Ishikawa (cell line): ENCODE results near the gene KLF6.

Experiments
- CEBPB ChIP-seq: IDR thresholded peaks from 2 replicates; pipeline ENCODE4 v1.6.1; 2012
- CREB1 ChIP-seq: IDR thresholded peaks from 2 replicates; pipeline ENCODE4 v1.6.1; 2012; ENCODE audit warnings: low read depth
- EGR1 ChIP-seq: IDR thresholded peaks from 2 replicates; pipeline ENCODE4 v1.6.1; 2012
- EP300 ChIP-seq: IDR thresholded peaks from 2 replicates; pipeline ENCODE4 v1.6.1; 2012; ENCODE audit warnings: borderline replicate concordance
- FOXM1 ChIP-seq: IDR thresholded peaks from 2 replicates; pipeline ENCODE4 v1.6.1; 2012; ENCODE audit warnings: low read depth, borderline replicate concordance
- MAX ChIP-seq: IDR thresholded peaks from 2 replicates; pipeline ENCODE4 v1.6.1; 2012
- NFIC ChIP-seq: IDR thresholded peaks from 2 replicates; pipeline ENCODE4 v1.6.1; 2012
- RAD21 ChIP-seq: IDR thresholded peaks from 2 replicates; pipeline ENCODE4 v1.6.1; 2012; ENCODE audit warnings: low read depth
- TAF1 ChIP-seq: IDR thresholded peaks from 2 replicates; pipeline ENCODE4 v1.6.1; 2012; ENCODE audit warnings: low read depth, mild to moderate bottlenecking
- TCF12 ChIP-seq: IDR thresholded peaks from 2 replicates; pipeline ENCODE4 v1.6.1; 2012; ENCODE audit warnings: low read depth
- TEAD4 ChIP-seq: IDR thresholded peaks from 2 replicates; pipeline ENCODE4 v1.6.1; 2012
- USF1 ChIP-seq: IDR thresholded peaks from 2 replicates; pipeline ENCODE4 v1.6.1; 2012
- YY1 ChIP-seq: IDR thresholded peaks from 2 replicates; pipeline ENCODE4 v1.6.1; 2012; ENCODE audit warnings: low read depth
- ZBTB7A ChIP-seq: IDR thresholded peaks from 2 replicates; pipeline ENCODE4 v1.6.1; 2012; ENCODE audit warnings: low read depth
- TF ChIP-seq, protein P1 (sequence below): IDR thresholded peaks from 2 replicates; pipeline ENCODE4 v1.6.1; 2012; ENCODE audit warnings: low read depth, mild to moderate bottlenecking

KLF6 gene

DNA sequence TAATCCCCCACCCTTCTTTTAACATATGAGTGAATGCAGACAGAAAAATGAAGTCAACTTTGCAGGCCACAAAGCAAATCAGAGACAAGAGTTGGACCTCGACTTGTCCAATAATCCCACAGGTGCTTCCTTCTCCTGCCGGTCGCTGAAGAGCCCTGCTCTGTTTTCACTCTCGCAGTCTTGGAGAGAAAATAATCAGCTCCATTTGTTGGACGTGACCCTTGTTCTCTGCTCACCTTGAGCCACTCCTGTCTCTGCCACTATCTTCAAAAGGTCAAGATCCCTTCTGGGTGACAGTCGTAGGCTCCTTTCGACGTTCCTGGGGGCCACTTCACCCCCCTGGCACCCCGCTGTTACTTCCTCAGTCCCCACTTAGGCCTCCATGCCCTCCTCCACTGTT, 2.8 kb upstream of the KLF6 start:
- TF ChIP-seq EGR1: no peak
- TF ChIP-seq MAX: no peak

GRCh38 chr10:3787016-3787400, 2.0 kb upstream of the KLF6 start:
- TF ChIP-seq CEBPB (no peak), FOXM1 (no peak), RAD21 (no peak), TAF1 (no peak), NFIC (no peak), YY1 (no peak)

DNA sequence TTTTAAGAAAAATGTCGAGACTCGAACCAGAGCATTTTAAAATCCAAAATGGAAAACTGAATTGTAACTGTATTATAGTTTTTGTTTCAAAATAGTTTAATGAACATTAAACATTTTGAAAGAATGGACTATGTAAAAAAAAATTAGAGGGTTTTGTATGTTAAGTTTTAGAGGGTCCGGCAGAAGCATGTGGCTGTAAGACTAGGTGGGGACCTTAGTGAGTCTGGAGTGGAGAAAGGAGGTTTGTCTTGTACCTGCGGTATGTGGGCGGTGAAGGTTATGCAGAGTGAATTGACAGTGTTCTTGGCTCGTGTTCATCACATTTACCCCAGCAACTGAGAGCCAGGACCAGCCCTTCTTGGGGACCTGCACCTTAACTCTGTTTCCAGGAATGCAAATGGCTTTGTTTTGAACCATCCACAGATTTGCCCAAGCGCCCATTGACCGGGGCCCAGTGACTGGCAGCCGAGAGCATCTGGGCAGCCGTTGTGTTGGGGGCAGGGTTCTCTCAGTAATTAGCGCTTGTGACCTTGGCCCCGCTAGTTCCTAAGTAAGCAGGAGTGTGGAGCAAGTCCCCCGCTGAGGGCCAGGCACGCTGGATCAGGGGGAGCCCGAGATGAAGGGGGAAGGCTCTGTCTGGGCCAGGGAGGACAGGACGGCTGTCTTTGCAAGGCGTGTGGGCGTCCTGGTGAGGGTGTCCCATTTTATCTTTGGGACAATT, 1.4 kb upstream of the KLF6 start:
- TF ChIP-seq TCF12 (no peak), CEBPB (no peak), FOXM1 (no peak), RAD21 (no peak), MAX (no peak), TEAD4 (no peak), NFIC (no peak), ZBTB7A (no peak), CREB1 (no peak), EP300 (no peak)

DNA sequence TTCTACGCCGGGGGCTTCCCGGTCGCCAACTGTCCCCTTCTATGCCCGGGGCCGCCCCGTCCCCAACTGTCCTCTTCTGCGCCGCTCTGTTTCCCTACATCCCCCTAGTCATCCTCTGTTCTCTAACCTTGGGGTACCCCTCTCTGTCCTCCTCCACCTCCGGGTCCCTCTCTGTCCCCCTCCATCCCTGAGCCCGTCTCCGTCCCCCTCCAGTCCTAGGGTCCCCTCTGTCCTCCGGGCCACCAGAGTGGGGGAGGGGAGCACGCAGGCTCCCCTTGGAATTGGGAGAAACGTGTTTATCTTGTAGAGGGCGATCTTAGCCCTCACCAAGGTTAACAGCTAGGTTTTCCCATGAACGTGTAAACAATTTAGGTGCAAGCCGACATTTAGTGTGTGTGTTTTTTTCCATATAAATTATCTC, 852 bp upstream of the KLF6 start:
- TF ChIP-seq CREB1: no peak
- TF ChIP-seq EGR1: no peak
- no peak for TF ChIP-seq YY1
- no peak for TF ChIP-seq RAD21
- no peak for TF ChIP-seq NFIC

DNA sequence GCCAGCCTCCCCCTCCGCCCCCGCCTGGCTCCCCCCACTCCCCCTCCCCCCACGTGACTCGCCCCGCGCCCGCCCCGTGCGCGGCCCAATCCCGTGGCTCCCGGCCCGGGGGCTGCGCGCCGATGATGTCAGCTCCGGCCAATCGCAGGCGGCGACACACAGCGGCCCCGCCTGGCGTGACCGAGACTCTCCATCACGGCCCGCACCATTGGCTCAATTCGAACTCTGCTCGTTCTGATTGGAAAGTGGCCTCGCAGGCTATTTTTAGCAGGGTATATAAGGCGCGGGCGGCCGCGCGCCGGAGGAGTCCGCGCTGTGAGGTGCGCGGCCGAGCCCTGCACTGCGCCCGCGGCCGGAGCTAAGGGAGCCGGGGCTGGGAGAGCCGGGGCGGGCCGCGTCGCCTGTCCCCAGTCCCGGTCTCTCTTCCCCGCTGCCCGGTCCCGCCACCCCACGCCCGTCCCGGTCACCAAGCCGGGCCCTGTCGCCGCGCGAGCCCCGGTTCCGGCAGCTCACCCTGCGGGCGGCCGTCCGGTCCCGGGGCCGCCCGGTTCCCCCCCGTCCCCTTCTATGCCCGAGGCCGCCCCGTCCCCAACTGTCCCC, 342 bp upstream of the KLF6 start:
- TF ChIP-seq USF1 (peak; percentile 83), NFIC (no peak), CREB1 (peak; percentile 50; the same call in 1 of the 2 replicates), TAF1 (peak; percentile 74; the same call in 1 of the 2 replicates), YY1 (0 out of 2 replicates have a peak, but pooled peaks have one; percentile 12), MAX (no peak; the same call in 1 of the 2 replicates), FOXM1 (peak; percentile 67)

- TF ChIP-seq FOXM1: 0 out of 2 replicates have a peak, but pooled peaks have one; percentile 25
- 0 out of 2 replicates have a peak, but pooled peaks have one; percentile 24 for TF ChIP-seq NFIC
- no peak for TF ChIP-seq YY1
- peak; percentile 8; the same call in 1 of the 2 replicates for TF ChIP-seq TEAD4
- TF ChIP-seq CEBPB: peak; percentile 86
- no peak for TF ChIP-seq USF1
- no peak for TF ChIP-seq ZBTB7A
- TF ChIP-seq MAX: no peak
These were observed 1.2 kb downstream of the KLF6 start for GRCh38 chr10:3783682-3784432.

DNA sequence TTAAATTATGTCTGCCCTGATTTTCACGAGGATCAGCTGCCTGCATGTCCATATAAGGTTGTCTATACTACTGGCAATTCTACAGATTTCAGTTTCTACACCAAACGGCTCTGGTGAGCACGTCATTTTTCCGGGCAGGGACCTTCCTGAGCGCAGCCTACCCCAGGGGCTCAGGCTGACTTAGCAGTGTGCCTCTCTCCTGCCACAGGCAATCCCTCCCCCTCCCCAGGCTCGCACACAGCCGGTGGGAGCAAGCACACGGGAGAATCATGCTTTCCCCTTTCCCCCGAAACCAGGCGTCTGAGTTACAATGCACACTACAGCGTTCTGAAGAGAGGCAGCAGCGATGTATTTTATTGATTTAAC, 1.7 kb downstream of the KLF6 start:
- TF ChIP-seq MAX (no peak), RAD21 (no peak), TCF12 (no peak), NFIC (no peak), FOXM1 (no peak), CEBPB (no peak), EGR1 (no peak), ZBTB7A (no peak), TEAD4 (no peak), USF1 (no peak)
- TF ChIP-seq, protein P1, sequence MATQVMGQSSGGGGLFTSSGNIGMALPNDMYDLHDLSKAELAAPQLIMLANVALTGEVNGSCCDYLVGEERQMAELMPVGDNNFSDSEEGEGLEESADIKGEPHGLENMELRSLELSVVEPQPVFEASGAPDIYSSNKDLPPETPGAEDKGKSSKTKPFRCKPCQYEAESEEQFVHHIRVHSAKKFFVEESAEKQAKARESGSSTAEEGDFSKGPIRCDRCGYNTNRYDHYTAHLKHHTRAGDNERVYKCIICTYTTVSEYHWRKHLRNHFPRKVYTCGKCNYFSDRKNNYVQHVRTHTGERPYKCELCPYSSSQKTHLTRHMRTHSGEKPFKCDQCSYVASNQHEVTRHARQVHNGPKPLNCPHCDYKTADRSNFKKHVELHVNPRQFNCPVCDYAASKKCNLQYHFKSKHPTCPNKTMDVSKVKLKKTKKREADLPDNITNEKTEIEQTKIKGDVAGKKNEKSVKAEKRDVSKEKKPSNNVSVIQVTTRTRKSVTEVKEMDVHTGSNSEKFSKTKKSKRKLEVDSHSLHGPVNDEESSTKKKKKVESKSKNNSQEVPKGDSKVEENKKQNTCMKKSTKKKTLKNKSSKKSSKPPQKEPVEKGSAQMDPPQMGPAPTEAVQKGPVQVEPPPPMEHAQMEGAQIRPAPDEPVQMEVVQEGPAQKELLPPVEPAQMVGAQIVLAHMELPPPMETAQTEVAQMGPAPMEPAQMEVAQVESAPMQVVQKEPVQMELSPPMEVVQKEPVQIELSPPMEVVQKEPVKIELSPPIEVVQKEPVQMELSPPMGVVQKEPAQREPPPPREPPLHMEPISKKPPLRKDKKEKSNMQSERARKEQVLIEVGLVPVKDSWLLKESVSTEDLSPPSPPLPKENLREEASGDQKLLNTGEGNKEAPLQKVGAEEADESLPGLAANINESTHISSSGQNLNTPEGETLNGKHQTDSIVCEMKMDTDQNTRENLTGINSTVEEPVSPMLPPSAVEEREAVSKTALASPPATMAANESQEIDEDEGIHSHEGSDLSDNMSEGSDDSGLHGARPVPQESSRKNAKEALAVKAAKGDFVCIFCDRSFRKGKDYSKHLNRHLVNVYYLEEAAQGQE: no peak
